GM19025 (cell line): Measurements from ENCODE around the gene SLC24A3.

Experiments used
- ATAC-seq: cut with Tn5 transposase; IDR thresholded peaks from one replicate; pipeline ENCODE4 v1.9.1; 2021; ENCODE audit warnings: mild to moderate bottlenecking, low read depth, moderate library complexity; ENCODE audit not compliant: unreplicated experiment

Gene SLC24A3

DNA sequence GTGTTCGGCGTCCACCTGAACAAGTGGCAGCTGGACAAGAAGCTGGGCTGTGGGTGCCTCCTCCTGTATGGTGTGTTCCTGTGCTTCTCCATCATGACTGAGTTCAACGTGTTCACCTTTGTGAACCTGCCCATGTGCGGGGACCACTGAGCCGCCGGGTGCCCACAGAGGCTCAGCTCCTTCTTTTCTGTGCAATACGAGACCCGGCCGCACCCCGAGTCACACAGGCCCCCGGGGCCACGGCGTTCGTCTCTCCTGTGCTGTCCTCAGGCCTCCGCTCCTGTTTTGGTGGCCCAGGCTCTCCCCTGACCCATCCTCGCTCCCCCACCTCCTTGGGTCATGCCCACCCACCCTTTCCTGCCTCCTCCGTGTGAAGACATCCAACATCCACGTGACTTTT lies 508.5 kb downstream of the SLC24A3 start:
- no peak for ATAC-seq

DNA sequence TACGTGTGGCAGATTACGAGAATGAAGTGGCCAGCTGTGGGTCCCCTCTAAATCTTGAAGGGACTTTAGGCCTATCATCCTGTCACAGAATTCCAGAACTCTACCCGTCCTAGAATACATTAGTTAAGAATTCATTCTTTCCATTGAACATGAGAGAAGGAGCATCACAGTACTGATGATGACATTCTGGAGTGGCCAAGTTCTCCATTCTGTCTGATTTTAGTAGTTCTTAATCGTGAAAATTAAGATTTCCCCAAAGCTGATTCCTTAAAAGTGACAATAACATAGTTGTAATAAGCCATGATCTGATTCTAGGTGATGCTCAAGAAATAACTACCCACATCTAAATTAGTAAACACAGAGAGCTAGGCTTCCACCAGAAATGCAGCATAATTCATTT lies 510.6 kb downstream of the SLC24A3 start:
- no peak for ATAC-seq

DNA sequence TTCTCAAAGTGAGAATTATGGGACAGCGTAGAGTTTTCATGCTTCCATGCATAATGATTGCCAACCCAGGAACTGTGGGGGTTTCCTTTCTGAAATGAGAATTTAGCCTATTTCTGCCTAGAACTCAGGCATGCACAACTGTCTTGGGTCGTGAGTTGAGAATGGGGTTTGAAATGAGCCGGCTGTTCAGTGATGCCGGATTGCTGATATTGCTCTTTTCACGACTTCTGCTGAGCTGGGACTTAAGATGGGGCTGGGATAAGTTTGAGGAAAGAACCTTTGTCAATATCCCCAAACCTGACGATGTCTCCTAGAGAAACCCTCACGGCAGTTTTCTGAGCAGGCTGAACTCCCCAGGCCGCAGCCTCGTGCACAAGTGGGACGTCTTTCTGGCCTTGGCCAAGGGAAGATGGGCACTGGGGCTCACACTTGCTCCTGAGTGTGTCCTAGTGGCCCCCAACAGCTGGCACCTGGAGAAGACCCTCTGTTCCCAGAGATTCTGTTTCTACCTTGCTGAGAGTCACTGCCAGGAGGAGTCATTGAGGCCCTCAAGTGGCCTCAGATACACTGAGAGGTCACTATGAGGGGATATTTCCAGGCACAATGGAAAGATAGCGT lies 511.5 kb downstream of the SLC24A3 start:
- no peak for ATAC-seq

DNA sequence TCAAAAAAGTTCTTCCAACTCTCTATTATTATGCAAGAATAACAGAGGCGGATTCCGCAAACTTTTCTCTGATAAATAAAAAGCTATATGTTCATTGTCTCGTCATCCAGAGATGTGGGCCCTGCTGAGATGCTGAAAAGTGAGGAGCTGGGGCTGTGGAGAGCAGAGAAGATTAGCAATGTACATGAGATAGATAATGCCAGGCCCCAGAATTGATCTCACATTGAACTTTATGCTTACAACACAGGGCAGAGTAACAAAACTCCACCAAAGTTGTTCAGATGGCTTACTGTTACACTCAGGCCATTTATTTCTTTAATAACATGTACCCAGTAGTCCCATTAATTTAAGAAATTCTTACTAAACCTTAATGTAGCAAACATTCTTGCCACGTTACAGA lies 512.9 kb downstream of the SLC24A3 start:
- no peak for ATAC-seq

DNA sequence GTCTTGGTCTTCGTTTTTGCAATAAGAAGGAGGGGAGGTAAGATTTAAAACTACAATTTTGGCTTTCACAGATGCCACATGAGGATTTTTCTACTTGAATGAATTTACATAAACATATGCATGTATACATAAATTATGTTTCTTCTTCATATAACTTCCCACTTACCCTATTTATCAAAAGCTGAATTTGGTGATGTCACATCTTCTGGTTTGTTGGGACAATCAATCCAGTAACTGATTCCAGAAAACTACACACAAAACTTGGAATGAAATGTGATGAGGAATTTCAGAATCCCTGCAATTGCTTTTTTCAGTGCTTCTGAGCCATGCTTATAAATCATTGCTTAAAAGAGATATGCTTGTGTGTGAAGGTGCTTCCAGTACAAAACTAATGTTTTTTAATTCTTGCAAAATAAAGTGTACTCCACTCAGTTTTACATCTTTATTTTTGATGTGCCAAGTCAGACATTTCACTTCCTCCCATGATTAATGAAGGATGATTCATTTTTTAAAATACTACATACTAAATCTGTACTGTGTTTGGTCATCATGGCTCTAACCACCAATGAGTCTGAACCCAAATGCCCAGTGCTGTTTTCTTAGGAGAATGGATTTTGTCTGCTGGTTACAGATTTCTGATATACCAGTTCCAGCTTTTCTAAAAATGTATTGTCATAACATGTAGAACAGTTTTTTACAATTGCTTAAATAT lies 513.5 kb downstream of the SLC24A3 start:
- no peak for ATAC-seq

DNA sequence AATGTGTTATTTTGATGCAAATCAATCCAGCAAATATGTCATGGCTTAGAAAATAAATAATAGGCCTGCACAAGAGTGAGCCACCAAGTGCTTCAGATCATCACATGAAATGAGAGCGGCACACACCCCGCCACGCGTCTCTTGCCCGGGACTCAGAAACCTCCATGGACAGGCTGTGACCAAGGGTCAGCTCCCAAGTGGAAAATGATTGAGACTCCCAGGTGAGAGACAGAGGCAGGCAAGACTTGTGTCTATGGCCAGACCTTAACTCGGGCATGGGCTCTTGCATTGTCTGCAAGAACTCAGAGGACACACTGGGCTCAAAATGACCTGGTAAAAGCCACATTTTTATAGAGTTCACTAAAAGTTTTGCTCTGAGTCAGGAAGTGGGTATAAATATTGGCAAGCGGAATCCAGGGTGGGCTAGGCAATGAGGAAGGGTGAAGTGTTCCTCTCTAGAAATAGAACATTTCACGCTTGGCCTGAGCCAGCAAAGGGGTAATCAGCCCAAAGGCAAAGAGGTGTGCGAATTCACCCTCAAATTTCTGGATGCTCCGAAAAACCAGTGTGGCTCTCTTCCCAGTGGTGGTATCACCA lies 514.9 kb downstream of the SLC24A3 start:
- no peak for ATAC-seq

DNA sequence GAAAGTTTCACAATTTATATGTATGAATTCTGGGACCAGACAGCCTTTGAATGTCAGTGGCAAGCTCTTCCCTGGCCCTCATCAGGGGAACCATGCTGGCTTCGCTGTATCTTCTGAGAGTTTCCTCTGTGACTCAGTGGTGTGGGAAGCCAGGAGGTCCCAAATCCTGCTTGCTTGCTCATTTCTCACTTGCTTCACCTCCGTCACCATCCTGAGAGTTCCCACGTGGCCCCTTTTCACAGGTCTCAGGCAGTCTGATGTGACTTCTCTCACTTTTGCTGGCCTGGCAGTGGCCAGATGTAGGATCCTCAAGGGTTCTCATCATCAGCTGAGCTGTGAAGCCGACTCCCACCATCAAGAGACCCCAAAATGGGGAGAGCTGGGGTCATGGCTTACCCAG lies 517.2 kb downstream of the SLC24A3 start:
- ATAC-seq = no peak

DNA sequence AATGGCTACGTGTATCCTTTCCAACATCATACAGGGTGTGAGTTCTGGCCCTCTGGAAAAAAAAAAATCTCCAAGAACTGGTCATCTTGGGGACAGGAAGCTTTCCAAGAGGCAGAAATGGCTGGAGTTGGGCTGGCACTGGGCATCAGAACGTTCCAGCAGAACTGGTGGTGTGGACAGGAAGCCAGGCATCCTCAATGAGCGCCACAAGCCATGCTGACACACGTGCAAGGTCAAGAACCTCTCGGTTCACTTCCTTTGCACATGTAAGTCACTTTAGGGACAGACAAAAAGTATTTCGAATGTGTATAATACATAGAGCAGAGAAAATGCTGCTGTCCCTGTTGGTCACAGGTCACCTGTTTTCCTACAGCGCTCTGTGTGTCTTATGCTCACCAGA lies 518.3 kb downstream of the SLC24A3 start:
- no peak for ATAC-seq

DNA sequence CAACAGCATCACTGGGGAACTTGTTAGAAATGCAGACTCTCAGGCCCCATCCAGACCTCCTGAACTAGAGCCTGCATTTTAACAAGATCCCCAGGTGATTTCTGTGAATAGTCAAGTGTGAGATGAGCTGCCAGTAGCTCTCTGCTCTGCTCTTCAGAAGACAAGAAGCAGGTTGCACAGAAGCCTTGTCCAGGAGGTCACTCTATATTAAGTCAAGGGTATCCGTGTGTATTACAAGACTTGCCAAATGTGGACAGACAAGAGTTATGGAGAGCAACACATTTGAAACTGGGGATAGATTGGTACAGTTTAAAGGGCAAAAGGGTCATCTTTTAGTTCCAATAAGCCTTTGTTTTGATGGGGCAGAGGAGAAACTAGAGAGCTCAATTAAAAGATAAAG lies 522.4 kb downstream of the SLC24A3 start:
- no peak for ATAC-seq

DNA sequence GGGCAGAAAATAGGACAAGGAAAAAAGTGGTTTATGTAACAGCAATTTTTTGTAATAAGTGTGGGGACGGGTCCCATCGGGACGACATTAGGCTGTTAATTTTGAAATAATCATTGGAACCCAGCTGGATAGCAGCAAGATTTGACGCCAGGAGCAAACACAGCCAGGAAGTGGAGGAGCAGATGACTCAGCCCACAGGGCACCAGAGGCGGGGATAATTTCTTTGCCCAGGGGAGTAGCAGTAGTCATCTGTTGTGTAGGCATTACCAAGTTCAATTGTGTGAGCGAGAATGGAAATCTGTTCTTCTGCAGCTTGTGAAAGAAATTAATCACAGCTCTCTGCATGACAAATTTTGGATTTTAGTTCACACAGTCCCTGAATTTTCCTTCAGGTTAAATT lies 523.0 kb downstream of the SLC24A3 start:
- no peak for ATAC-seq

DNA sequence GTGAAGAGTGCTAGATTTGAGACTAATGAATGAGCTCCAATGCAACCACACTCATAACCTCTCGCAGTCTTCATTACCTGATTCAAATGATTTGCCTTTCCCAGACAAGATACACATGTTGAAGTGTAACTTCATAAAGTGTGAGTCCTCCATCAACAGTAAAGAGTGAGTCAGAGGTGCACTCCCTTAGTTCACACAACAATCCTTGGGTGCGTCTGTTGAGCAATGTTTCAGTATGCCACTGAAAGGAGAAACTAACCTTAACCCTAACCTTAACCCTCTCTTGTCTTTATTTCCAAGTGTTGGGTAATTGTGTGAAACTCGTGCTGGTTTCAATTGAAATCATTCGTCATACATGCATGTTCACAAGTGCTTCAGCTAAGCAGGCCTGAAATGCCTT lies 524.6 kb downstream of the SLC24A3 start:
- no peak for ATAC-seq

DNA sequence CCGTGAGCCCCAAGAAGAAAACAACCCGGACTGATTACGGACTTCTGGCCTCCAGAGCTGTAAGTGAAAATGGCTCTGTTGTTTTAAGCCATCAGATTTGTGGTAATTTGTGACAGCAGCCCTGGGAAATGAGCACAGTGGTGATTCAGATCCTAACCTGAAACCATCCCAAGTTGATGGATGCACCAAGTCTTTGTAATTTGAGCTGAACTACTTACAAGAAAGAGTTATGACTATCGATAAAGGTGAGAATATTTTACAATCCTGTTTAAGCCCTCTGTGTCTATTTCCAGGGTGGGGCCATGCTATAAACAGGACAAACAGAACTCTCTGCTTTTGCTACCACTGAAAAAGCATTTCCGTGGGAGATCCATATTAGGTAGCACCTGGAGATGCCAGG lies 526.5 kb downstream of the SLC24A3 start:
- ATAC-seq = no peak

DNA sequence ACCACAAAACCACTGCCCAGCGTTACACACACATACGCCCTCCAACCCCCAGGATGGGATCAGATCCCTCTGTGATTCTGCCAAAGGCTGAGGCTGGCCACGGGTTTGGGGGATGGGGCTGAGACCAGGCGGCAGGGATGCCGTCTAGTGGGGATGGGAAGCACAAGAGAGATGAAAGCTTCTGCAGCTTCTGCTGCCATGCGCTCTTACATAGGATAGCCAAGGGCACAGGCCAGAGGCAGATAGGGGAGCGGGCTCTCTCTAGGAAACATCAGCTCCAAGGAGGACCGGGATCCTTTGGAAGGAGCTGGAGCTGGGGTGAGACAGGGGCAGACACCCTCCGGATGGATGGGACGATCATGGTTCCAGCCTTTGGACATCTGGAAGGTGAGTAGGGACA lies 526.9 kb downstream of the SLC24A3 start:
- ATAC-seq = no peak

DNA sequence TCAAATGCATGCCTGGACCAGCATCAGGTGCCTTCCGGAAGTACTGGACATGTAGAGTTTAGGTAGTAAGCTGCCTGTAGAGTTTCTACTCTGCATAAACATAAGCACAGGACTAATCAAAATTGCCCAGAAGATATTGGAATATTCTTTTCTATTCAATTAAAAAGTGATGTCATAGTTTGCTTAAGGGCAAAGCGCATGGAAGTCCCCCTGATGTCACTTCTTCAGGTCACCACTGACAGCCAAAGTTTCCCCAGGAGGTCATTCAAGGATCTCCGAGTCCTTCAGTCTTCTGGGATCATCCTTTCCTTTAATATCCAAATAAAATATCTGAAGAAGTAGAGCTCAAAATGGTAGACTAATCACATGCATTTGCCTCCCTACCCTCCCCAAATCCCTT lies 528.1 kb downstream of the SLC24A3 start:
- ATAC-seq = no peak

DNA sequence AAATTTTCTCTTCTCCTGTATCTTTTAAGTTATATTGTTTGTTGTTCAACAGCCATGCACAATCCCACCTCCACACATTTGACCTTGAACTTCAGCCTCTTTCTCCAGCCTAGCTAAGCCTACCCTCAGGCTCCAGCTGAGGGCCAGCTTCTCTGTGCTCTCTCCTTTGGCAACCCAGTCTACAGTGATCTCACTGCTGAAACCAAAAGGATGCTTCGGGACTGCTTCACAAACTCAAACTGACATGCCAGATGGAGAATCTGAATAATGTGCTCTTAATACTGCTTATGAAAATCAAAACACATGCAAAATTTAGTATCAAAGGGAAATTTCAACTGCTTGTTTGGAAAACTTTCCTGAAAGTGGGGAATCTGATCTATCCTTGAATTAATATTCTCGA lies 529.5 kb downstream of the SLC24A3 start:
- no peak for ATAC-seq

DNA sequence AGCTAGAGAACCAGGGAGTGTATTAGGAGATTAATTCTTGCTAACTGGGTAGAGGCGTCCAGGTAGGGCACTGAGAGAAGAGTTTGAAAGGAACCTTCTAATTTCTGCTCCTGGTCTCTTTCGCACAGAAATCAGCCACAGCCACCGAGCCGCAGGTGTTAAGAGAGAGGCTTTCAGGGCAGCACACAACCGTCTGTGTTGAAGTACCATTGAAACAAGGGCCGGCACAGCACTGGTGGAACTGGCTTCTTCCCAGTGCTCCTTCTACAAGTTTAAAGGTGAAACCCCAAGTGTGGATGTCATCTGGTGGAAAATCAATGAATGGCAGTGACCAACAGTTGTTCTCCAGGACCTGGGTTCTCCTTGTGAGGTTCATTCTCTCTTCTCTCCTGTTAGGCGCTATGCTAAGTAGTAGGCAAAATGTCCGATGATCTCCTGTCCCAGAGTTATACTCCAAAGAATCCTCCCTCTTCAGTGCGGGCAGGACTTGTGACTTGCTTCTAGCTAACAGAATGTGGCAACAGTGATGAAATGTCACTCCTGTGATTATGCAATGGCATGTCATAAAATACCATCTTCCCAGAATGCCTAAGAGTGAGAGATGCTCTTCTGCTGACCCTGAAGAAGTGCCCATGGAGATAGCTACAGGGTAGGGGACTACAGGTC lies 530.7 kb downstream of the SLC24A3 start:
- ATAC-seq = no peak

DNA sequence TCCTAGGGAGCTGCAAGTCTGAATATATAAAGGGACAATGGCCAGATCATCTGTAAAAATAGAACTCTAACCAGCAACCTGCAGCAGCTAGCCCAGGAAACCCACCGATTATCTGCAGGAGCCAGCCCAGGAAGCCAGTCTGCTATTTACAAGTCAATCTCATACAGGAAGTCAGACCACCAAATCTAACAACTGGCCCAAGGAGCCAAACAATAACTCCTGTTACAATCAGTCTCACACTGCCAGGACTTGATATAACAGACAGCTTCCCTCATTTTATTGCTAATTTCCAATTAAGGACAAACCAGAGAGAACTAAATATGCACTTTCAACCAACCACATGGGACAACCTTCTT lies 531.2 kb downstream of the SLC24A3 start:
- ATAC-seq = no peak

DNA sequence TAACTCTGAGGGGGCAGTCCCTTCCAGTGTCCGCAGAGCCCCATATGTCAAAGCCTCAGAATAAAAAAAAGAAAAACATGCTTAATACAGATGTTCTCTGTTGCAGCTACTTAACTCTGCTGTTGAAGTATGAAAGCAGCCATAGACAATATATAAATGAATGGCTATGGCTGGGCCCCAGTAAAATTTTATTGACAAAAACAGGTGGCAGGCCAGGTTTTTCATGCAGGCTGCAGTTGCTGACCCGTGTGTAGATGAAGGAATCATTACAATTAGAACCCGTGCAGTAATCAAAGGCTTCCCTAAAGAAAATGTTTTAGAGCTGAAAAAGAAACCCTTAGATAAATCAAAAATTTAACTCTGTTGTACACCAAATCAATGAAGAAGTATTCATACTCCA lies 532.7 kb downstream of the SLC24A3 start:
- no peak for ATAC-seq

DNA sequence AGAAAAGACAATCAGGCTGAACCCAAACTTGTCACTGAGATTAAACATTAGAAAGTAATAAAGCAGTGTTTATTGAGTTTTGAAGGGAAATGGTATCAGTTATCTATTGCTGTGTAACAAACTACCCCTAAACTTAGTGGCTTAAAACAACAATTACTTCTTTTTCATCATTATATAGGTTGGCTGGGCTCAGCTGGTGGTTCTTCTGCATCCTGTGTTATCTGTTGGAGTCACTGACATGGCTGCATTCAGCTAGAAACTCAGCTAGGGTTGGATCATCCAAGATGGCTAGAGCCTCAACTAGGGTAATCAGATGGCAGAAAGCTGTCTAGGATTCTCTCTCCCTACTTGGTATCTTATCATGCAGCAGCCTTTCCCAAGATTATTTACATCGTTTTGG lies 533.1 kb downstream of the SLC24A3 start:
- ATAC-seq = no peak

DNA sequence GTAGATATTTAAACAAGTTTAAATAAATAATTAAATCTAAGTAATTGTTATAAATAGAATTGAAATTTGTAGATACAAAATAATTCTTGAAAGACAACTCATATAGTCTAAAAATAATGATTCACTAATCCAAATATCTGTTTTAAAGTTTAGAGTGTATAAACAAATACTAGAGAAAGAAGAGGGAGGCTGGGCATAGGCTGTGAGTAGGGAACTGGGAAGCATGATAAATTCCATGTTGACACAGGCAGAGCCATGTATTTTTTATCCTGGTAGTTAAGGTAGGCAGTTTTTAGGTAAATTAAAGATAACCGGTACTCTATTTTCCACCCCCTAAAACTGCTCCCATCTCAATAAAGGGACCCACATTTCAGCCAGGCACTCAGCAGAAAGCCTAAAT lies 534.0 kb downstream of the SLC24A3 start:
- no peak for ATAC-seq

DNA sequence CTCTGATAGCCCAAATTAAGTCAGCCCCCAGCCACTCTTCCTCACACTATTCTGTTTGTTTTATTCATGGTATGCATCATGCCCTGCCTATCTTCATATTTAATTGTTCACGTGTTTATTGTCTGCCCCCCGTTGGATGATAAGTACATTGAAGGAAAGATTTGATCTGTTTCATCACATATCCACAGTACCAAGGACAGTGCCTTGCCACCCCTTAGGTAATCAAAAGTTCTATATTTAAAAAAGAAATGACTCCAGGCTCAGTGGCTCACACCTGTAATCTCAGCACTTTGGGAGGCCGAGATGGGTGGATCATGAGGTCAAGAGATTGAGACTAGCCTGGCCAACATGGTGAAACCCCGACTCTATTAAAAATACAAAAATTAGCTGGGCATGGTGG lies 535.5 kb downstream of the SLC24A3 start:
- no peak for ATAC-seq

DNA sequence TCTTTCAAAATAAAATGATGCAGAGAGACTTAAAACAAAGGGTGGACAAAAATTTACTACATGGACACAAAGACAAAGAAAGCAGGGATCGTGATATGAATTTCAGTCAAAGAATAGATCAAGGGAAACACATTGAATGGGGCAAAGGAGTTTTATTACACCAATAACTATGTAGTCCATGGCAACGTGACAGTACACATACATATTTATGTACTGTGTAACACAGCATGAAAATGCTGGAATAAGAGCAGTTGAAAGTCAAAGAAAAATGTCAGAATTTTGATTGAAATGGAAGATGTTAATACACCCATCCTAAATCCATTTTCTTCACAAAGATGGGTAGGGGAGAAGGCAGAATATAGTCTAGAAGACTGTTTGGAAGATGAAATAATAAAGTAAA lies 536.2 kb downstream of the SLC24A3 start:
- no peak for ATAC-seq
